OCI-LY7 (cell line): ENCODE measurements around the gene C14orf132. TPM values are rescaled to one million over a fixed set of nuclear protein-coding genes. Genes with fewer than 3 reads are reported as not detected.

Experiments used
- BruUV-seq: library from RNA; stranded (reverse); fragments of 400-500 nt; replicated peaks from 2 replicates; lab custom pipeline; 2021; lab: Mats Ljungman, UMichigan
- CTCF ChIA-PET: fragments of 300-600 bp; sonication (Branson Sonifier 250); formaldehyde crosslinking; loops from one replicate; lab custom pipeline; 2022; ENCODE audit warnings: antibody characterized with exemption; ENCODE audit not compliant: unreplicated experiment; lab: Charles Lee
- POLR2A ChIA-PET: fragments of 300-600 bp; sonication (Branson Sonifier 250); formaldehyde crosslinking; loops from one replicate; lab custom pipeline; 2022; ENCODE audit warnings: antibody characterized with exemption; lab: Charles Lee
- DNase-seq: peaks from one replicate; pipeline ENCODE4 v3.0.0-alpha.2; 2015; ENCODE audit warnings: low spot score
- H2AFZ ChIP-seq: fragments of 200-600 bp; sonication (generic), shearing (Covaris generic); 2 replicates; pipeline ENCODE4 v1.6.1; 2014; ENCODE audit warnings: mild to moderate bottlenecking, antibody characterized with exemption, low read length, moderate library complexity
- H3K27ac ChIP-seq: fragments of 200-600 bp; sonication (generic); 2 replicates; pipeline ENCODE4 v1.5.1; 2014; ENCODE audit warnings: mixed run types, low read depth, mild to moderate bottlenecking, moderate library complexity, low read length, inconsistent platforms; ENCODE audit not compliant: poor library complexity, severe bottlenecking
- H3K36me3 ChIP-seq: fragments of 200-600 bp; sonication (generic); 2 replicates; pipeline ENCODE4 v1.6.1; 2014; ENCODE audit warnings: mild to moderate bottlenecking, antibody characterized with exemption, low read length, moderate library complexity, mixed read lengths; ENCODE audit not compliant: insufficient read depth
- H3K4me1 ChIP-seq: fragments of 200-600 bp; sonication (generic); 2 replicates; pipeline ENCODE4 v1.5.1; 2014; ENCODE audit warnings: mild to moderate bottlenecking, low read length; ENCODE audit not compliant: insufficient read depth, poor library complexity, severe bottlenecking
- H3K4me2 ChIP-seq: fragments of 200-600 bp; sonication (generic); 2 replicates; pipeline ENCODE4 v1.6.1; 2014; ENCODE audit warnings: mild to moderate bottlenecking, low read length
- H3K4me3 ChIP-seq: fragments of 200-600 bp; sonication (generic); 2 replicates; pipeline ENCODE4 v1.5.1; 2014; ENCODE audit warnings: mild to moderate bottlenecking, low read depth, low read length; ENCODE audit not compliant: poor library complexity, severe bottlenecking
- H3K79me2 ChIP-seq: fragments of 200-600 bp; sonication (generic); 2 replicates; pipeline ENCODE4 v1.6.1; 2016; ENCODE audit warnings: low read depth, mild to moderate bottlenecking, low read length, moderate library complexity, mixed read lengths; ENCODE audit not compliant: insufficient read depth
- H3K9me2 ChIP-seq: fragments of 200-600 bp; sonication (generic); 2 replicates; pipeline ENCODE4 v1.6.1; 2016; ENCODE audit warnings: mild to moderate bottlenecking, low read length, mixed read lengths; ENCODE audit not compliant: insufficient read depth
- H3K9me3 ChIP-seq: fragments of 200-600 bp; sonication (generic); 2 replicates; pipeline ENCODE4 v1.6.1; 2014; ENCODE audit warnings: mild to moderate bottlenecking, mixed run types, low read length, mixed read lengths
- H4K20me1 ChIP-seq: fragments of 200-600 bp; sonication (generic); 2 replicates; pipeline ENCODE4 v1.6.1; 2014; ENCODE audit warnings: mild to moderate bottlenecking, antibody characterized with exemption, low read length, moderate library complexity, mixed read lengths; ENCODE audit not compliant: insufficient read depth
- EZH2phosphoT487 ChIP-seq: fragments of 200-600 bp; sonication (generic); IDR thresholded peaks from 2 replicates; pipeline ENCODE4 v1.6.1; 2018; ENCODE audit warnings: low read depth, borderline replicate concordance, mild to moderate bottlenecking, mixed run types, antibody characterized with exemption, low read length, moderate library complexity, mixed read lengths
- intact Hi-C: fragments of 100-400 bp; cut with micrococcal nuclease; formaldehyde crosslinking; loops from one replicate; pipeline ENCODE4 v1.10.0; 2022; ENCODE audit not compliant: unreplicated experiment
- total RNA-seq, 2 experiments: library from RNA; depleted of rRNA in 1 of 2; stranded (reverse); fragments of >200 nt in 1 of 2; shearing (Covaris generic) in 1 of 2; gene quantifications; 2 replicates each; pipeline ENCODE4 v1.2.3, GENCODE V29; 2014 to 2022
- TF ChIP-seq, protein P1 (sequence below): fragments of 200-600 bp; sonication (generic); conservative IDR thresholded peaks from 2 replicates; pipeline ENCODE4 v1.5.1; 2014; ENCODE audit warnings: mild to moderate bottlenecking, antibody characterized with exemption, low read length, moderate library complexity, mixed read lengths

The C14orf132 gene
- total RNA-seq, 2 experiments from 2014 or later = 0.27 TPM; not detected in 1

DNA sequence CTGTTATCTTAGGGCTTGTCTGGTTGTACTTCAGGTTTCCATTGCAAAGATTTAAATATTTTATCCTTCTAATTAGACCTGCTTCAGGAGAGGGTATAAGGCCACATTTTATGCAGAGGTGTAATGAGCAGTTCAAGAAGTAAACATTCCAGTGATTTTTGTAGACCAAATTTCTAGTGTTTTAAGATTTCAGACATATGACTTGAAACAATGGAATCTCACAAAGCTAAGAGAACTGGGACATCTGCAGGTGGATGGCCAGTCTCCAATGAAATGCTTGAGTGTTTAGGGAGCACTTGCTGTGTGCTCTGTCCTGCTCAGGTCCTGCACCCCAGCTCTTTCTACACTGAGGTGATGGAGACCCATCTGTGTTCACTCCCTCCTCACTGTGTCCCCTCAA is 7.9 kb downstream of the C14orf132 start:
- CTCF ChIA-PET = no interaction called here

GRCh38 chr14:96049932-96050331 is 10.8 kb downstream of the C14orf132 start:
- intact Hi-C loops = no loop called here
- CTCF ChIA-PET = no interaction called here
- H4K20me1 ChIP-seq = no peaks in the 10 kb centered on the region
- no peak overlapping the region for H2AFZ ChIP-seq
- H3K79me2 ChIP-seq = no peaks in the 10 kb centered on the region
- no peak overlapping the region for H3K4me3 ChIP-seq
- BruUV-seq = no TSS peak
- H3K9me3 ChIP-seq = no peaks in the 10 kb centered on the region
- no peak overlapping the region for H3K27ac ChIP-seq
- POLR2A ChIA-PET = interaction anchor here (0.5 kb wide), 1 partner anchor 691 kb away, joined by 3 read pairs; no protein-coding TSS in a partner anchor
- H3K36me3 ChIP-seq = no peaks in the 10 kb centered on the region
- no peak overlapping the region for H3K4me2 ChIP-seq
- TF ChIP-seq EZH2phosphoT487 = no peak
- TF ChIP-seq, protein P1, sequence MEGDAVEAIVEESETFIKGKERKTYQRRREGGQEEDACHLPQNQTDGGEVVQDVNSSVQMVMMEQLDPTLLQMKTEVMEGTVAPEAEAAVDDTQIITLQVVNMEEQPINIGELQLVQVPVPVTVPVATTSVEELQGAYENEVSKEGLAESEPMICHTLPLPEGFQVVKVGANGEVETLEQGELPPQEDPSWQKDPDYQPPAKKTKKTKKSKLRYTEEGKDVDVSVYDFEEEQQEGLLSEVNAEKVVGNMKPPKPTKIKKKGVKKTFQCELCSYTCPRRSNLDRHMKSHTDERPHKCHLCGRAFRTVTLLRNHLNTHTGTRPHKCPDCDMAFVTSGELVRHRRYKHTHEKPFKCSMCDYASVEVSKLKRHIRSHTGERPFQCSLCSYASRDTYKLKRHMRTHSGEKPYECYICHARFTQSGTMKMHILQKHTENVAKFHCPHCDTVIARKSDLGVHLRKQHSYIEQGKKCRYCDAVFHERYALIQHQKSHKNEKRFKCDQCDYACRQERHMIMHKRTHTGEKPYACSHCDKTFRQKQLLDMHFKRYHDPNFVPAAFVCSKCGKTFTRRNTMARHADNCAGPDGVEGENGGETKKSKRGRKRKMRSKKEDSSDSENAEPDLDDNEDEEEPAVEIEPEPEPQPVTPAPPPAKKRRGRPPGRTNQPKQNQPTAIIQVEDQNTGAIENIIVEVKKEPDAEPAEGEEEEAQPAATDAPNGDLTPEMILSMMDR = no peak
- H3K4me1 ChIP-seq = no peaks in the 10 kb centered on the region
- H3K9me2 ChIP-seq = no peaks in the 10 kb centered on the region
- no peak for DNase-seq

More for the DNA sequence above, 7.9 kb downstream of the C14orf132 start:
- POLR2A ChIA-PET = interaction anchor here (0.6 kb wide), 1 partner anchor 429 kb away, joined by 4 read pairs; no protein-coding TSS in a partner anchor
- no peaks in the 10 kb centered on the region for H3K9me3 ChIP-seq
- H3K9me2 ChIP-seq = no peaks in the 10 kb centered on the region
- H3K4me1 ChIP-seq = no peaks in the 10 kb centered on the region
- intact Hi-C loops = no loop called here
- H3K4me3 ChIP-seq = no peak overlapping the region
- no peak for DNase-seq
- BruUV-seq = no TSS peak
- no peak overlapping the region for H3K27ac ChIP-seq
- no peaks in the 10 kb centered on the region for H4K20me1 ChIP-seq
- H3K36me3 ChIP-seq = no peaks in the 10 kb centered on the region
- H3K4me2 ChIP-seq = no peak overlapping the region
- H2AFZ ChIP-seq = no peak overlapping the region
- TF ChIP-seq, protein P1 = no peak
- no peak for TF ChIP-seq EZH2phosphoT487
- no peaks in the 10 kb centered on the region for H3K79me2 ChIP-seq

DNA sequence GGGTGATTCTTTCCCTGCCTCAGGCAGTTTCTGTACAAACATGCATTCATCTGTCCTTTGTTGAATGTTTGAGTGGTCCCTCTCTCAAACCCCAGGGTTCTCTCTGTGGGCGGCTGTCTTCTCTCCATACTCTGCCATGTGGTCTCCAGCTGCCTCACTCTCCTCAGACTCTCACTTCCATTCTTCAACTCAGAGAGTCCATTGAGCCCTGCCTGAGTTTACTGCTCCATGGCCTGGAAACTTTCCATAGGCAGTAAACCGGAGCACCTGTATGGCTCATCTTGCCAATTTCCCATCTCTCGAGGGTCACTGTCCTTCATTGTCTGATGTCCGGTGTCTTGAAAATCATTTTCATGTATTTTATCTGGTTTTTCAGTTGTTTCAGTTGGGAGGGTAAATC is 11.3 kb downstream of the C14orf132 start:
- H3K27ac ChIP-seq = no peak overlapping the region
- no peak for DNase-seq
- no peaks in the 10 kb centered on the region for H3K4me1 ChIP-seq
- no peak overlapping the region for H2AFZ ChIP-seq
- TF ChIP-seq EZH2phosphoT487 = no peak
- TF ChIP-seq, protein P1 = no peak
- no TSS peak for BruUV-seq
- no peak overlapping the region for H3K4me2 ChIP-seq
- no peaks in the 10 kb centered on the region for H3K79me2 ChIP-seq
- no peaks in the 10 kb centered on the region for H3K9me2 ChIP-seq
- H3K9me3 ChIP-seq = no peaks in the 10 kb centered on the region
- intact Hi-C loops = no loop called here
- no peaks in the 10 kb centered on the region for H4K20me1 ChIP-seq
- CTCF ChIA-PET = no interaction called here
- H3K36me3 ChIP-seq = no peaks in the 10 kb centered on the region
- H3K4me3 ChIP-seq = no peak overlapping the region
- POLR2A ChIA-PET = no interaction called here
